ENCODE results near the gene HOXA10.

HOXA10 gene

DNA sequence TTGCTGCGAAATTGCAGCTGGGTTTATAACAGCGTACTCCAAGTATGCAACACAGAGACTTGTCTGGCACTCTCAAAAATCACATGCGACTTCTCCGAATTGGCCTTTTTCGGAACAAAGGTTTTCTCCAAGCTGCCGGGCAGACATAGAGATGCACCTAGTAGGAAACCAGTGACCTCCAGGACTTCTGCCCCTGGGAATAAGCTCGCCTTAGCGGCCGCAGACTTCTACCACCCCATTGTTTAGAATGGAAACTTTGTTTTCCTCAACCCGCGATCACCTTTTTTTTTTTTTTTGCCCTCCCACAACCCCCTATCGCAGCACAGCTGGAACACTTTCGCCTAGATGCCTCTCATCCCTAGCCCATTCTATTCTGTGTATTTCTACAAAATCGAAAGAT is 4.9 kb upstream of the HOXA10 start:
- DNase-seq, result peak in 1 of 2 experiments; percentile 50

DNA sequence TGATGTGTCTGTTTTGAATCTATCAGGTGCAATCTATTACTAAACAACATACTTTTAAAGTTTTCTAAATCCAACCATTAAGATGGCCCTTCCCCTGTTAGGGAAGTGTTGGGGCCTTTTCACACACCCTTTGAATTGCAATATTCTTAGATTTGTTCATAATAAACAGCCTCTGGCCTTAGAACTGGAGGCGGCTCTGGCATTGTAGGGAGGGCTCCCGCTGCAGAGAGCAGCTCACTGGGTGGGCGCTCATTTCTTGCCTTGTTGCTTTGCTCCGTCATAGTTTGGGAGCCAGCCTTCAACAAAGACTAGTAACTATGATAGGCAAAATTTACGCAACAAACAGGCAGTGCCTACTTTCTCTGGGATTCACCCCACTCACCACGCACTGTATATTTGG is 4.2 kb upstream of the HOXA10 start:
- DNase-seq, result peak in 1 of 2 experiments; percentile 73

DNA sequence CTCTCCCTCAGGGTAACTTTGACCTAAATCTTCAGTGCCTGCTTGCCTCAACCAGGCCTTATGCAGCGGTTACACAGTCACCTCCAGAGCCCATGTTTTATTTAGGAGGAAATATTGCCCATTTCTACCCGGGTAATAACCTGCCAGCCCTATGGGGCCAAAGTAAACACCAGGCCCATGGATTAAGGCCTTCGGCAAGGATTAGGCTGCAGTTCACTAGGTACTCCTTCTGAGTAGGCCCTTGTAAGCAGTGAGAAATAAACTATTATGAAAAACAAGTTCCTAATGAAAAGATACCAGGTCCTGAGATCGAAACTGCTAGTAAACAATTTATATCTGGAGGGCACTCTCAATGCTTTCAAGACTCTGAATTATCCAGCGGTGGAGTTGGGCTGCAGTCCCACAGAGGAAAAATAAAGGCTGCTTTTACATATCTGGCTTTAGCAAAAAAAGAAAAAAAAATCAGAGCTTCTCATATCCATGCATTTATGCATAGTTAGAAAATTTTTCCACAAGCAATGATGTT is 3.7 kb upstream of the HOXA10 start:
- peak in 1 of 2 experiments; percentile 47 for DNase-seq

- DNase-seq, result peak in 1 of 2 experiments; percentile 59
Measured at GRCh38 chr7:27176962-27177794, 3.1 kb upstream of the HOXA10 start.

- no peak for DNase-seq
Measured at GRCh38 chr7:27176524-27176845, 2.4 kb upstream of the HOXA10 start.

DNA sequence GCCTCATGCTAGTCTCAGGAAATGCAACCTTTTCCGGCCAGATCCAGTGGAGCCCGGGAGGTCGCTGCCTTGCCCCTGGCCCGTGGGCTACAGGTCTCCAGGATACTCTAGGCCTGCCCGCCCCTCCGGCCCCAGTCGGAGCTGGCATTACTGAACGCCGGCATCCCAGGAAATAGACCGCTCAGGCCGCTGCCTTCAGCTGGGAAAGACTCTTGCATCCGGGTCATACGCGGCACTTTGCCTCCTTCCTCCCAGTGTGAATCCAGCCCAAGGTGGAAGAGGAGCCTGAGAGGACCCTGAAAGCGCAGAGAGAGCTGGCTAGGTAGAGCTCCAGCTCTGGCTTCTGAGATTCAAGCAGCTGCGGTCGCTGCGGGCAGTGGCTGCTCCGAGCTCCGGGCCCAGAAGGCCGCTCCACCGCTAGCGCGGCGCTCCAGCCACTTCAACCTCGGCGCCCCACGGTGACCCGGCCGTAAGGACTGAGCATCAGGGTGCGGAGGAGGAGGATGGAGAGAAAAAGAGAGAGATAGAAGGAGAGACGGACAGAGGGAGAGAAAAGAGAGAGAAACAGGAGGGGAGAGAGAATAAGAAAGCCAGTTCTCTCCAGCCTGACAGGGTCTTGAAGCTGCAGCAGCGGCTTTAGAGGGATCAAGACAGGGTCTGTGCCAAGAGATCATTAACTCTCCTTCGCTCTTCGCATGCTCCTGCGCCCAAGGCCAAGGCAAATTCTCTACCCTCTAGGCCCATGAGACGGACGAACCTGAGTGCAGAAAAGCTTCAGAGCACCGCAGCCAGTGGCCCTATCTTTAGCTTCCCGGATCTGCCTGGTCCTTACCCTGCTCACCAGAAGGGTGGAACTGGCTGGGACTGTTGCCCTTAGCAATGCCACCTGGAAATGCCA is 1.8 kb upstream of the HOXA10 start:
- peak in 1 of 2 experiments; percentile 75 for DNase-seq

GRCh38 chr7:27174874-27175625 is 930 bp upstream of the HOXA10 start:
- DNase-seq, result peak in 1 of 2 experiments; percentile 88

DNA sequence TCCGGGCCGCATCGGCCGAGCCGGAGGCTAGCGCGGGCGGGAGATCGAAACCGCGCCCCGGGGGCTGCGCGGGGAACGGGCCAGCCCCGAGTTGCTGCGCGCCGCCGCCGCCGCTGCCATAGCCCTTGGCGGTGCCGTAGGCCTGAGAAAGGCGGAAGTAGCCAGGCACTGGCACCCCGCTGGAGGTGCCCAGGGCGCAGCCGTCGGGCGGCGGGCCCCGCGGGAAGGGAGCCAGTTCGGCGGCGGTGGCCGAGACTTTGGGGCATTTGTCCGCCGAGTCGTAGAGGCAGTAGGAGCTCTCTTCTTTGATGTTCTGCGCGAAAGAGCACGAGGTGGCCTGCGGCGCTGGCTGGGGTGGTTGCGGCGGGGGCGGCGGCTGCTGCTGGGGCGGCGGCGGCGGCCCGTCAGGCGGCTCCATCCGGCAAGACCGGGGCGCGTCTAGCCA is 587 bp downstream of the HOXA10 start:
- DNase-seq, result peak in 1 of 2 experiments; percentile 66

DNA sequence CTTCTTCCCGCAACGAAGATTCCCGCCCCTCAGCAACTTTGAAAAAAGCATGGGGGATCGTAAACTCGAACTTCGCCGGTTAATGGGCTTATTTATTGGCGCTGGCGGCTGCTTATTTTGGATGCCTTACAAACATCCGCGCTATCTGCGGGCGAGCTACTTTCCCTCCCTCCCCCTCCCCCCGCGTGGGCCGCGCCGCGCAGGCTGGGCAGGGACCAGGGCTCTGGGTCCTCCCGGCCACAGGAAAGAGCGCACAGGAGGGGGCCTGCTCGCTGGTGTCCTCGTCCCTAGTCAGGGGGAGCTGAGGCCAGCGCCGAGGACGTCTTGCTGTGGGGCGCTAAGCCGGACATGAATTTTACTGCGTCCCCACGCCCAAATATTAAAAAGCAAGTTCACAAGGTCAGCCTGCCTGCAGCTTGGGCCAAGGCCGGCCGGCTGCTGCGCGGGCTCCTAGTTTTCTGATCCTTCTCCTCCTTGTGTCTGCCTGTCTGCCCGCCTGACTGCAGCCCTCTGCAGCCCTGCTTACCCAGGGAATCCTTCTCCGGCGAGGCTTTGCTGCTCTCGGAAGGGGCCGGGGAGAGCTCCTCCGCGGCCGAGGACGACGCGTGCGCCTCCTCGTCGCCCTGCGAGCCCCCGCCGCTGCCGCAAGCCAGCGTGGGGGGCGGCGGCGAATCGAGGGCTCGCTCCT is 1.2 kb downstream of the HOXA10 start:
- peak in 1 of 2 experiments; percentile 79 for DNase-seq

DNA sequence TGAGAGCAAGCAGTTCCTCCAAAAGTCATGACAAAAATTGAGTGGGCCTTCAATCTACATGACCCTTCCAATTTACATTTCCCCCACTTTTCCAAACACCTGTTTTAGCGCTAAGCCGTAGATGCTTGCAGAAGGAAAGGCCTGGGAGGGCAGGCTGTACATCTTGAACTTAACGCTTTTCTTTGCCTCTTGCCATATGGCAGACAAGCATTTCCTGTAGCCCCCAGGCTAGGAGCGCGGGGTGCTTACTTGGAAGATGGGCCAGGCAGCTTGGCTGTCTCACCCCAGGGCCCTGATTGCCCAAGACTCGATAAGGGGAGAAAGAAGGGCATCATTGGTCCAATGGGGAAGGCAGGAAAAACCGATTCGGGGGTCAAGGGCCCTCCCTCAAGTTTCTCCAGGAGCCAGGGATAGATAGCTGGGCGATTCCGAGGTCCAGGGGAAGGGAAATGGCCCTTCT is 1.8 kb downstream of the HOXA10 start:
- peak in 1 of 2 experiments; percentile 68 for DNase-seq

- DNase-seq, result peak in 1 of 2 experiments; percentile 86
Measured at GRCh38 chr7:27171637-27172314, 2.3 kb downstream of the HOXA10 start.

- peak in 1 of 2 experiments; percentile 75 for DNase-seq
Measured at GRCh38 chr7:27171325-27171636, 2.8 kb downstream of the HOXA10 start.

- DNase-seq, result peak in 1 of 2 experiments; percentile 58
Measured at GRCh38 chr7:27170426-27171324, 3.4 kb downstream of the HOXA10 start.

DNA sequence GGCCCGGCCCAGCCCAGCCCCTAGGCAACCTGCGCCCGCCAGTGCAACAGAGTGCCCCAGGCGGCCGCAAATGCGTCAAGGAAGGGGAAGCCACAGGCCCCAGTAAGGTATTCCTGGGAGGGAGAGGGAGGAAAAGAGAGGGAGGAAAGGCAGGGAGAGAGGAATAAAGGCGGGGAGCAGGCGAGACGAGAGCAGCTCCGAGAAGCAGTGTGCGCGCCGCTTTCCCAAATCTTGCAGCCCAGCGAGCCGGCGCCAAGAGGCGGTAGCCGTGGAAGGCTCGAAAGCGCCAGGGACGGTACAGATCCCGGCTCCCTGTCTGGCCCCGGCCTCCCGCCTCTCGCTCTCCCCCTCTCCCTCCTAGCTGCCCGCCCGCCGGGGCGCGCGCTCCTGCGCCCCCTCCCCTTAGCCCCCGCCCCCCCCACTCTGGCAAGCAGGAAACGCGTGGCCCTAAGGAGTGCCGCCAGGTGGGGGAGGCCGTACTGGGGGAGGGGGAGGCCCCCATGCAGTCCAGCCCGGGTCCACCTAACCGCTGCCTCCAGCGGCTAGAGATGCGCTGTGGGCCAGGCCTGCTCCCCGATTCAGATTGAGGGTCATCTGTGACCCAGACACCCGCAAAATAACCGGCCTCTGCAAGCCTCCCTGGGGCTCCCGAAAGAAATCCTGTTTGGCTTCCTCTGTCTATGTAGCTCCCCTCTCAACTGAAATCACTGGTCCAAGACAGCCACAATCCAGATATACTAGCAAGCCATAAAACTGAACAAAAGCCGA is 4.3 kb downstream of the HOXA10 start:
- peak; percentile 90 to 94 for DNase-seq

- peak in 1 of 2 experiments; percentile 89 for DNase-seq
Measured at GRCh38 chr7:27168265-27168947, 5.7 kb downstream of the HOXA10 start.

DNA sequence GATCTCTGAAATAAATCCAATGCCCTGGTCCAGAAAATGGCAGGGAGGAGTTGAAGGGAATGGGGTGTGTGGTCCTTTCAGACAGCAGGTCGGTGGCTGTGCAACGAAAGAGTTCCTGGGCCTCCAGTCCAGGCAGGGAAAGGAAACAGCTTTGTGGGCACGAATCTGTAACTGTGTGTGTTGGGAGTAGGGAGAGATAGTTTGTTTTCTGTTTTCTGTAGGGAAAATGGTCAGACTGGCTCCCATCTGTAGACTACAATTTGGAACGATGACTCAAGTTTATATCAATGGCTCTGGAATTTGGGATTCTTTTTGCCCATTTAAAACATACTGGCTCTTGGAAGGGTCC is 6.2 kb downstream of the HOXA10 start:
- DNase-seq, result peak in 1 of 2 experiments; percentile 57

DNA sequence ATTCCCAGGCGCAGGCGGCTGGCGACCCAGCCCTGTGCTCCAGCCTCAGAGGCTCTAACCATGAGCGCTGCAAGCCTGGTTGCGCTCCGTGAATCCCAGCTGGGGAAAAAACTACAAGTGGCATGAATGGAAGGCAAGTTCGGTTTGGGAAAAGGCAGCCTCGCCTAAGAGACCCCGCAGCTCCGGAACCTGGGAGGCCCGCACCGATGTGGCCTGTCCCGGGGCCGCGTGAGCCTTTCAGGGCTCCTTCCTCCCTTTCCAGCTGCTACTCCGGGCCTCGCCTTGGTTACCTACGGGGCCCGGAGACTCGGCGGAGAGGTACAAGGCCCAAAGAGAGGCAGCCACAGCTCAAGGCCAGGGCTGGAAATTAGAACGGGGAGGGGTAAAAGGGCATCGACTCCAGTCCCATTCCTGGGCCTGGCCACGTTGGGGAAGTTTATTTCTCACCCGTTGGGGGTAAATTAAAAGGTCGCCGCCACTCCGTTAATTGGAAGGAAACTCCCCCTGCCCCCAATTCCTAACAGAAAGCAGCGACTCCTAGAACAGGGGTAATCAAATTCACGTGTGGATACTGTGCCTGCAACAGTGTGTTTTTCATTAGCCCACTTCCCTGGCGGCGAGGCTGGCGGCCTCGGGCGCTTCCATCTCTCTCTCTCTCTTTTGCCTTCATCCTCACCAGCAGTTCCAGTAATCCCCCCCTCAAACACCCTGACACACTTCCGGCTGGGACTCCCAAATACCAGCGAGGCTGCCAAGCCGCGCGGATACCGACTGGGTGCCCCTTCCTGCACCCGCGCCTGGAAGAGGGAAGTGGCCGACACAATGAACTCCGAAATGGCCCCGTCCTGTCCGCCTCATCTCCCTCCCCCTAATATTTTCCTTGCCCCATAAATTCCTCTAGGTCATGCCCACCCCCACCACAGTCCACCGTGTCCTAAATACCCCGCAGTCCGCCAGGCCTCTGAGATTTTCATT is 7.3 kb downstream of the HOXA10 start:
- DNase-seq, result peak in 1 of 2 experiments; percentile 66
